Measurements from ENCODE around the gene LAMA2.

GRCh38 chr6:129489215-129489765 lies 606.4 kb downstream of the LAMA2 start:
- TF ChIP-seq POLR2A (IDR thresholded peaks at IDR 0.05) (no peak), CTCF (IDR thresholded peaks at IDR 0.05) (no peak)

Data from uterus (tissue), 2 donors.